Spleen (tissue), 11 donors: ENCODE data around the gene CFAP43. TPM values are rescaled to one million over a fixed set of nuclear protein-coding genes. Genes with fewer than 3 reads are reported as not detected.

ENCODE experiments used
- DNase-seq: peaks from one replicate; pipeline ENCODE4 v3.0.0-alpha.2; 2020
- H3K27ac ChIP-seq, 8 donors: fragments of 200-600 bp; sonication (generic) in 7 of 8; 1 replicate in 4 of 8; 2 replicates in 4 of 8; pipeline versions ENCODE4 v1.5.0 to v1.8.0; 2016 to 2021; ENCODE audit warnings: inconsistent platforms in 4 of 8, mild to moderate bottlenecking in 4 of 8, moderate library complexity in 1 of 8
- H3K27me3 ChIP-seq, 7 donors: fragments of 200-600 bp; sonication (generic) in 6 of 7; replicated peaks in 1 of 7; 1 replicate in 4 of 7; 2 replicates in 3 of 7; pipeline versions ENCODE4 v1.5.0 to v1.8.0; 2016 to 2021; ENCODE audit warnings: inconsistent platforms in 3 of 7, mild to moderate bottlenecking in 1 of 7
- H3K36me3 ChIP-seq, 6 donors: fragments of 200-600 bp; sonication (generic) in 5 of 6; 1 replicate in 4 of 6; 2 replicates in 2 of 6; pipeline versions ENCODE4 v1.5.0 to v1.8.0; 2016 to 2021; ENCODE audit warnings: inconsistent platforms in 2 of 6
- H3K4me1 ChIP-seq, 6 donors: fragments of 200-600 bp; sonication (generic) in 5 of 6; 1 replicate in 3 of 6; 2 replicates in 3 of 6; pipeline versions ENCODE4 v1.5.0 to v1.8.0; 2016 to 2021; ENCODE audit warnings: inconsistent platforms in 3 of 6
- H3K4me3 ChIP-seq, 8 donors: fragments of 200-600 bp; sonication (generic) in 7 of 8; 1 replicate in 4 of 8; 2 replicates in 4 of 8; pipeline versions ENCODE4 v1.5.0 to v1.8.0; 2016 to 2021; ENCODE audit warnings: inconsistent platforms in 4 of 8, mild to moderate bottlenecking in 4 of 8, moderate library complexity in 2 of 8
- H3K9me3 ChIP-seq, 8 donors: fragments of 200-600 bp; sonication (generic) in 7 of 8; 1 replicate in 4 of 8; 2 replicates in 4 of 8; pipeline versions ENCODE4 v1.5.0 to v1.8.0; 2016 to 2021; ENCODE audit warnings: inconsistent platforms in 4 of 8
- CTCF ChIP-seq, 11 experiments: fragments of 200-600 bp in 7 of 11; fragments of 450-650 bp in 4 of 11; sonication (generic) in 4 of 11; IDR thresholded peaks in 8 of 11; conservative IDR thresholded peaks in 3 of 11; 1 replicate in 7 of 11; 2 replicates in 4 of 11; pipeline versions ENCODE4 v1.4.0 to v1.8.0; 2016 to 2021; ENCODE audit warnings: antibody characterized with exemption in 11 of 11, inconsistent platforms in 4 of 11, mild to moderate bottlenecking in 1 of 11
- POLR2A ChIP-seq, 3 donors: fragments of 450-650 bp; IDR thresholded peaks; one replicate each; pipeline ENCODE4 v1.5.1; 2017; ENCODE audit warnings: antibody characterized with exemption in 3 of 3, mild to moderate bottlenecking in 1 of 3
- POLR2AphosphoS5 ChIP-seq, 3 donors: sonication (generic); formaldehyde crosslinking; IDR thresholded peaks; one replicate each; pipeline ENCODE4 v1.5.1; 2017; ENCODE audit warnings: antibody characterized with exemption in 3 of 3
- WGBS, 5 donors: extraction: QIAGEN DNeasy Blood & Tissue Kit in 3 of 5; methylation state at CpG; one replicate each; pipeline versions ENCODE4 v1.1.5 to v1.1.7; 2013 to 2018; 5-methylcytosine and 5-hydroxymethylcytosine counted together
- intact Hi-C: fragments of 100-400 bp; cut with DNase I; formaldehyde crosslinking; loops from one replicate; pipeline ENCODE4 v1.15.0; 2023; ENCODE audit warnings: low total_unique reads
- polyA plus RNA-seq, 3 donors: library from polyadenylated mRNA; stranded (reverse); fragments of 200-250 nt; gene quantifications; one replicate each; pipeline ENCODE4 v1.2.1, GENCODE V29; 2013
- total RNA-seq, 7 donors: library from RNA; depleted of rRNA in 3 of 7; stranded (reverse); fragments of >200 nt in 3 of 7; fragmentation: NEBNext Ultra II Directional in 4 of 7; extraction: Animal tissue kit (Norgen Biotek cat#: 25700) in 4 of 7; gene quantifications; one replicate each; pipeline versions ENCODE4 v1.1.0 to v1.2.1, GENCODE V29; 2016 to 2021
- donor health status: healthy with polysubstance abuse.
- donor health status: DM: no; HTN: no; CAD: no; lungs with moderate emphysema.
- donor health status: DM: no; HTN: no; CAD: no.
- donor health status: Bipolar disorder and iron deficiency.
- donor health status: healthy.
- donor health status: DM: no; HTN: no; CAD: no.
- donor health status: DM: yes; HTN: yes; CAD: no.

CFAP43 gene
- total and polyA plus RNA-seq, 10 donors = 0.13 to 1.1 (median 0.25) TPM; not detected in 1

GRCh38 chr10:104254493-104255310, 22.5 kb upstream of the CFAP43 start, which contains the start of gene GSTO1:
Gene GSTO1, plus strand, starts transcription at chr10:104254892. Its CDS starts 37 bp downstream, at chr10:104254929.
- peak within 1 kb of the TSS; percentile 87 to 99 (median 97) for H3K27ac ChIP-seq
- 0 to 2% (median 1%) methylated on average over 32 to 69 of the region's 69 CpGs for WGBS, 5 donors
- H3K4me1 ChIP-seq = peaks cover 29 to 58% (median 51%) of the 10 kb centered on the region in 6 donors
- intact Hi-C loops = no loop called here
- no peaks in the 10 kb centered on the region for H3K27me3 ChIP-seq
- no peaks in the 10 kb centered on the region for H3K9me3 ChIP-seq
- peak within 1 kb of the TSS; percentile 79 to 94 (median 89) for H3K4me3 ChIP-seq
- peak in 1 of 11 experiments; percentile 7 for TF ChIP-seq CTCF (IDR thresholded peaks at IDR 0.05 in 8 of 11, conservative IDR thresholded peaks at IDR 0.05 in 3 of 11)
- peak; percentile 92 to 94 (median 93) for TF ChIP-seq POLR2AphosphoS5 (IDR thresholded peaks at IDR 0.05)
- peak in 2 of 3 donors; percentile 32 to 43 for TF ChIP-seq POLR2A (IDR thresholded peaks at IDR 0.05)
- peak; percentile 93 for DNase-seq
- peaks cover 0 to 28% (median 17%) of the 10 kb centered on the region in 6 donors for H3K36me3 ChIP-seq

- Histone ChIP-seq H3K36me3 (peaks cover 0 to 19% (median 9%) of the 10 kb centered on the region in 6 donors), H3K4me1 (peaks cover 23 to 50% (median 42%) of the 10 kb centered on the region in 6 donors), H3K27ac (peak overlapping the region in 7 of 8 donors; percentile 96 to 99 (median 97)), H3K9me3 (no peaks in the 10 kb centered on the region), H3K27me3 (no peaks in the 10 kb centered on the region), H3K4me3 (peak overlapping the region in 7 of 8 donors; percentile 79 to 94 (median 85))
- no peak for TF ChIP-seq POLR2A (IDR thresholded peaks at IDR 0.05)
- no peak for TF ChIP-seq CTCF (IDR thresholded peaks at IDR 0.05 in 8 of 11, conservative IDR thresholded peaks at IDR 0.05 in 3 of 11)
- TF ChIP-seq POLR2AphosphoS5 (IDR thresholded peaks at IDR 0.05) = no peak
- no peak for DNase-seq
- 65 to 74% (median 72%) methylated on average over 10 of the region's 10 CpGs for WGBS, 5 donors
- intact Hi-C loops = no loop called here
These were observed 21.6 kb upstream of the CFAP43 start for GRCh38 chr10:104253606-104254410.

GRCh38 chr10:104253106-104253505, 20.9 kb upstream of the CFAP43 start:
- Histone ChIP-seq H3K9me3 (no peaks in the 10 kb centered on the region), H3K27ac (no peak overlapping the region), H3K4me3 (no peak overlapping the region), H3K4me1 (peaks cover 19 to 43% (median 35%) of the 10 kb centered on the region in 6 donors), H3K36me3 (peaks cover 0 to 12% (median 2%) of the 10 kb centered on the region in 6 donors), H3K27me3 (no peaks in the 10 kb centered on the region)
- DNase-seq = no peak
- intact Hi-C loops = no loop called here
- WGBS, 5 donors = 82 to 96% (median 94%) methylated on average over 2 of the region's 2 CpGs
- TF ChIP-seq POLR2A (IDR thresholded peaks at IDR 0.05) (no peak), POLR2AphosphoS5 (IDR thresholded peaks at IDR 0.05) (no peak), CTCF (IDR thresholded peaks at IDR 0.05 in 8 of 11, conservative IDR thresholded peaks at IDR 0.05 in 3 of 11) (no peak)
